GM18873 (cell line): ENCODE results near the gene KLHL11.

Source experiments
- ATAC-seq: cut with Tn5 transposase; IDR thresholded peaks from one replicate; pipeline ENCODE4 v1.9.1; 2021; ENCODE audit warnings: mild to moderate bottlenecking, moderate library complexity, moderate number of reproducible peaks; ENCODE audit not compliant: unreplicated experiment, low FRiP score

Gene KLHL11, protein sequence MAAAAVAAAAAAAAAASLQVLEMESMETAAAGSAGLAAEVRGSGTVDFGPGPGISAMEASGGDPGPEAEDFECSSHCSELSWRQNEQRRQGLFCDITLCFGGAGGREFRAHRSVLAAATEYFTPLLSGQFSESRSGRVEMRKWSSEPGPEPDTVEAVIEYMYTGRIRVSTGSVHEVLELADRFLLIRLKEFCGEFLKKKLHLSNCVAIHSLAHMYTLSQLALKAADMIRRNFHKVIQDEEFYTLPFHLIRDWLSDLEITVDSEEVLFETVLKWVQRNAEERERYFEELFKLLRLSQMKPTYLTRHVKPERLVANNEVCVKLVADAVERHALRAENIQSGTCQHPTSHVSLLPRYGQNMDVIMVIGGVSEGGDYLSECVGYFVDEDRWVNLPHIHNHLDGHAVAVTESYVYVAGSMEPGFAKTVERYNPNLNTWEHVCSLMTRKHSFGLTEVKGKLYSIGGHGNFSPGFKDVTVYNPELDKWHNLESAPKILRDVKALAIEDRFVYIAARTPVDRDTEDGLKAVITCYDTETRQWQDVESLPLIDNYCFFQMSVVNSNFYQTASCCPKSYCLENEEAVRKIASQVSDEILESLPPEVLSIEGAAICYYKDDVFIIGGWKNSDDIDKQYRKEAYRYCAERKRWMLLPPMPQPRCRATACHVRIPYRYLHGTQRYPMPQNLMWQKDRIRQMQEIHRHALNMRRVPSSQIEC

DNA sequence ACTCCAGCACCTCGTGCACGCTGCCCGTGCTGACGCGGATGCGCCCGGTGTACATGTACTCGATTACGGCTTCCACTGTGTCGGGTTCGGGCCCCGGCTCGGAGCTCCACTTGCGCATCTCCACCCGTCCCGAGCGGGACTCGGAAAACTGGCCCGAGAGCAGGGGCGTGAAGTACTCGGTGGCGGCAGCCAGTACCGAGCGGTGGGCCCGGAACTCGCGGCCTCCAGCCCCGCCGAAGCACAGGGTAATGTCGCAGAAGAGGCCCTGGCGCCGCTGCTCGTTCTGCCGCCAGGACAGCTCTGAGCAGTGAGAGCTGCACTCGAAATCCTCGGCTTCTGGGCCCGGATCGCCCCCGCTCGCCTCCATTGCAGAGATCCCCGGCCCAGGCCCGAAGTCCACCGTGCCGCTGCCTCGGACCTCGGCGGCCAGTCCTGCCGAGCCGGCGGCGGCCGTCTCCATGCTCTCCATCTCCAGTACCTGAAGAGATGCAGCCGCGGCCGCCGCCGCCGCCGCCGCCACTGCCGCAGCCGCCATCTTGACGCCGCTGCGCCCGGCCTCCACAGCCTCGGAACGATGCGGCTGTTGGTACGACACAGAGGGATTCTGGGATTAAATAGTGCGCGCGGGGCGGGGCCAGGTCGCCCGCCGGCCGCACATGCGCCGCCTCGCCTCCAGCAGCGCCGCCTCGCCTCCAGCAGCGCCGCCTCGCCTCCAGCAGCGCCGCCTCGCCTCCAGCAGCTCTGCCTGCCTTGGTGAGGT, at the start of gene KLHL11:
Gene KLHL11, minus strand, starts transcription at position 588 of the 760 bp plus-strand sequence. Its CDS starts 53 bp downstream, at position 535.
- peak; percentile 80 for ATAC-seq

DNA sequence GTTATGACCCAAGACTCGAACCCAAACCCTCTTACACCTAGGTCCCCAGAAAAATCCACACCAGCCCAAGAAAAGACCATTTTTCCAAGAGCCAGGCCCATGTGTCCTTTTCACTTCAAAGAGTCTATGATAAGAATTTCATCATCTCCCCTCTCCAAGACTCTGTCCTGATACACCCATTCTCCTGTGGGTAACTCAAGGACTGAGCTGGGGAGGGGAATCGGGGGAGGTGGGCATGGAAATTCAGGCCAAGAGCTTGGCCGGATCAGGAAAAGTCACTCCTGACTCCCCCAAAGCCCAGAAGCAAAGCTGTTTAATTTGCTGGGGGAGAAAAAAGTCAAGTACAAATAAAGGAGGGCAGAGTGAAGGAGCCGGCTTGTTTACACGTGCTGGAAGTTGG, 49.8 kb upstream of the KLHL11 start:
- ATAC-seq = no peak

- no peak for ATAC-seq
These were observed 49.1 kb upstream of the KLHL11 start for GRCh38 chr17:41914358-41914766.

GRCh38 chr17:41913798-41914197, 48.6 kb upstream of the KLHL11 start:
- ATAC-seq = no peak

- ATAC-seq = no peak
These were observed 47.7 kb upstream of the KLHL11 start for GRCh38 chr17:41912925-41913324.

DNA sequence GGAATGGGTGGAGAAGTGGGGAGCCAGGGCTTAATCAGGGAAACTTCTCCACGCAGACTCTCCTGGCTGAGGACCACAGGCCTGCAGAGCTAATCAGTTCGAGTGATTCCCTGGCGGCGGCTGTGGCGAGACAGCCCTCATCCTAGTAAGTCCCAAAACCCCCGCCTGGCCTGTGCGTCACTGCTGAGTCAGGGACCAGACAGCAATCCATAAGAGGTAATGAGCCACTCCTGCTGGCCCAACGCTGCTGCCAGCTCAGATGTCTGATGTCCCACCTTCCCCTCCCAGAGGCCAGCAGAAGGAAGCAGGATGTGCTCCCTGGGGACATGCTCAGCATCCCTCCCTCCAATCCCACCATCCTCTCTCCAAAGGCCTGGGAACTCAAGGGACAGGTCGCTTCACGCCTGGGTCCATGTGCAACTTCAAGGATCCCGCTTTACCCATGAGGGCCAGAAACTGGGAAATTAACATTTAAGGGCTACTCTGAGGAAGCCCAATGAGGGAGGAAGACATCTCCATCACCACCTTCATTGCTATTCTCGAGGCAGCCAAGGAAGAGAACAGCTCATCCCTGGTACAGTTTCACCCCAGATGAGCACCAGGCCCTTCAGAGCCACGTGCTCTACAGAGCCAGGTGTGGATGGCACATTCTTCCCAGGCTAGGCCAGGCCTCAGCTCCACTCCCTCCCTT, 45.6 kb upstream of the KLHL11 start:
- no peak for ATAC-seq

DNA sequence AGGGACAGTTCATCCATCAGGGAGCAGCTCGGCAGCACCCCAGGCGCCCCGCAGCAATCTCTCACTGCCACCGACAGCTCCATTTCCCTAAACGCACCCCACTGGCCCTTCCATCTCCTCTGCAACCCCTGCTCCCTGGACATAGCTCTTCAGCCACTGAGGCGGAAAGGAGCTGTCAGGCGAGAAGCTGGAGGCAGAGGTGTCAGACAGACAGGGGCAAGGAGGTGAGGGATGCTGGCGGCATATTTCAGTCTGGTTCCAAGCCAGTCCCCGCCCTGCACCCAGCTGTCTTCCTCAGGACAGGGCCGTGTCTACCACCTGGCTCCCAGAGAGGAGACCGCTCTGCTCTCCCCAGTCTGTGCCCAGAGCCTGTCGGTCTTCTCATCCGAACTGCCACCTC, 43.9 kb upstream of the KLHL11 start:
- no peak for ATAC-seq

GRCh38 chr17:41907633-41908539, 42.7 kb upstream of the KLHL11 start:
- no peak for ATAC-seq

- ATAC-seq = no peak
These were observed 41.9 kb upstream of the KLHL11 start for GRCh38 chr17:41907185-41907556.

DNA sequence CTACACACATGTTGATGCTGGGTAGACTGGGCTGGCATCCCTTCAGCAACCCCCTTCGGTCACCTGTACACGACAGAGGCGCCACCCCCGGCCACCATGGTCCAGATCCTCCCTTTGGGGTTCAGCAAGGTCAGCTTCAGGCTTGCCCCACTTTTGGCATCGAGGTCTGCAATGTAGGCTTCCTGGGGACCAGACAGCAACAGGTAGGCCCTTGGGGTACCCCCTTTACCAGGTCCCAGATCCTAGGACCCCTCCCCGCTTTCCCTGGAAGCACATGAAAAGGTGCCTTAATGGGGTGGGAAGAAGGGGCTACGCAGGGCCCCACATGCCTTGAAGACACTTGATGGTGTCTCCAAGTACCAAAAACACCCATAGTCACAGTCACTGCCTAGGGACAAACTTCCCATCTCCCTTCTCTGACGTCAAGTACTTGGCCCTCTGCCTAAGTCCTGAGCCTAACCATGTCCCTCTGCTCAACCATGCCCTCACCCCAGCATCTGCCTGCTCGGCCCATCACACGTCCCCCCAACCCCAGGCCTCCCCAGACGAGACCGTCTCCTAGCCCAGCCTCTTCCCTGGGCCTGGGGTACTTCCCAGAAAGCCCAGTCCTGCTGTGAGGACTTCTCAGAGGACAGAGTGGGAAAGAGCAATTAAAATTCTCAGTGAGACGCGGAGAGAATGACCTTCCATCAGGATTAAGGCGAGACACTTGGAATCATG, 41.4 kb upstream of the KLHL11 start:
- no peak for ATAC-seq

DNA sequence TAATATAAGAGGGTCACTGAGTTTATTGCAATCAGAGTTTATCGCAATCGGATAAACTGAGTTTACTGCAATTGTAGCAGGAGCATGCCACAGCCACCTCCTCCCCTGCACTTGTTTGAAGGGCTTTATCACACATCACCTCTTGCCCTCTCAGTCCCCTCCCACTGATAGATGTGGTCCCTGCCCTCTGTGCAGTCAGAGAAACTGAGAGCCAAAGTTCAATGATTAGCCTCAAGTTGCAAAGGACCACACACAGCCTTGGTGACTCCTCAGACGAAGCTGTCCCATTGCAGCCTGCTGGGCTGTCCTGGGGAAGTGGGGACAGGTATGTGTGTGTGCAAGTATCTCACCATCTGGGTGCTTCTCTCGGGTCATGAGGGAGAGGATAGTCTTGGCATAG, 39.9 kb upstream of the KLHL11 start:
- ATAC-seq = no peak

GRCh38 chr17:41904242-41904841, 39.1 kb upstream of the KLHL11 start:
- no peak for ATAC-seq

DNA sequence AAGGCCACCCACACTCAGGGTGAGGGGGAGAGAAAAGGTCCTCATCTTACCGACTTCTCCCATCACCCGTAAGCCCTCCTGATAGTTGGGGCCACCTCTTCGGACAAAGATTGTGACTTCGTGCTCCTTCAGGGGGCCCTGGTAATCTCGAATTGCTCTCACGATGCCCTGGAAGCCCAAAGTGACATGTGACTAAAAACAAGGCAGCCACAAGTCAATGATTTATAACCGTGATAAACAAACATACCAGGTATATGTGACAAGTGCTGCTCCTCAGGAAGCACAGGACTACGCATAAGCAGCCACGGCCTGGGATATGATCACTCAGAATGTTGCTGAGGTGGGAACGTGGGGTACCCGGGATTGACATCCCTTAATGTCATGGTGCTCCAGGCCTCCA, 36.4 kb upstream of the KLHL11 start:
- no peak for ATAC-seq

DNA sequence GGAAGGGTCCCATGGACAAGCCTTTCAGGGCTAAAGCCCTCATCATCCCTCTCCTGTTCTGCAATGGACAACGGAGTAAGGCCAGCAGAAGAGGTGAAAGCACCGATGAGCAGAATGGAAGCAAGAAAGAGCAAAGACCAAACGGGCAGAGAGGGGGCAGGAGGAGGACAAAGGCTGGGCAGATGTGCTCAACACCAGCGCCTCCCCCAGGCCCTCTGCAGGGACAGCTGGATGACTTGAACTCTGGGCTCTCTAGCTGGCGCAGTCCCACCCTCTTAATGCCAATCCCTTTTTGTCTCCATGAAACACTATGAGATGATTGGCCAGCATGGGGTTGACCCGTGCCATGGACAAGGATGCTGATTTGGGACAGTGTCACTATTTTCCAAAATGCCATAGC, 31.5 kb upstream of the KLHL11 start:
- no peak for ATAC-seq

- no peak for ATAC-seq
These were observed 30.4 kb upstream of the KLHL11 start for GRCh38 chr17:41895617-41896016.

DNA sequence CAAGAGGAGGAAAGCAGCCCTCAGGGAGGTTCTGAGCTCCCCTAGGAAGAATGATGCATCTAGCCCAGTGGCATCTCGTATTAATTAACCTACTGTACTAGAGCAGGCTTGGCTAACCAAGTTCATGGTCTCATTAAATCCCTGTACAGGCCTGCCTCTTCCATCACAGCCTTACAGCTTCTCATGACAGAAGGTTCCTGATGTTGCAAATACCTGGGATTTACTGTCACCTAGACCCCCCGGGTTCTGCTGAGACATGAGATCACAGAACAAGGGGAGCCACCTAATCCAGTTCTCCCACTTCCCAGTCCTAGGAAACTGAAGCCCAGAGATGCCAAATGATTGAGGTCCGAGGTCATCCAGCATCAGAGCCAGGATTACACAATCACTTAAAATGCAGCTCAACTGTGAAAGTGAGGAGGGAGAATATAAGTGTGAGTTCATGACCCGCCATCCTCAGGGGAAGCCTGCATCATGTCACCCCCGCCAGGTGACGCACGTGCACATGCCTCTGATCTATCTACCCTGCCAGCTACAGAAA, 29.6 kb upstream of the KLHL11 start:
- ATAC-seq = no peak

DNA sequence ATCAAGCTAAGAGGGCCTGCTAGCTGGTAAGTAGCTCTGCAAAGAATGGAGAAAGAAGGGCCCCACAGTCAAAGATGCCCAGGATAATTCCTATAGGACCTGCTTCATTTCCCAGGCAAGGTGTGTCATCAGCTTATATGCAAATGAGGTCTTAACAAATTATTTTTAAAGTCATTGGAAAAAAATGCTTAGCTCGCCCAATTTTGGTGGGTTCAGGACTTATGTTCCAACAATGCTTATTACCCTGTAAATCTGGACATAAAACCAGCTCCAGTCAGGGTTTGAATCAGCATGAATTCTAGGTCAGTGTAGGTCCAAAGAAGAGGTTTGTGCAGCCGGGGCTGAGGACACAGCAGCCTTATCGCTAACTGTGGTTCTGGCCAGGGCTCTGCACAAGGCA, 28.2 kb upstream of the KLHL11 start:
- ATAC-seq = no peak

DNA sequence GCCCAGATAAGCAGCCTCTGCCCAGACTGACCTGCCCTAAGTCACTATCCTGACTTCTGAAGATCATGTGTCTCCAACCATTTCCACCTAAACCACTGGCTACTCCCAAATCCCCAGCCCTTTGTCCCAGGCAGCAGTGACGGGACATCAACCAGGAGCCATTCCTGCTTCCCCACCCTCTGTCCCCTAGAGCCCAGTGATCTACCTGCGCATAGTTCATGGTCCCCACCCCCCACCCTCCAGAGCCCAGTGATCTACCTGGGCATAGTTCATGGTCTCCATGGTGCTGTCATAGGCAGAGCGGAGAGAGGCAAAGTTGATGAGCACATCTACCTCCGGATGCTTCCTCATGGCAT, 26.8 kb upstream of the KLHL11 start:
- ATAC-seq = no peak
